K562 (cell line): ENCODE results near the gene AP2A2. TPM values are rescaled to one million over a fixed set of nuclear protein-coding genes. Genes with fewer than 3 reads are reported as not detected.

ENCODE experiments used
- ATAC-seq: fragments of 200-7000 bp; cut with Tn5 transposase; 3 replicates; pipeline ENCODE4 v1.9.1; 2020; ENCODE audit warnings: moderate library complexity
- BruUV-seq: library from RNA; stranded (reverse); fragments of 400-500 nt; replicated peaks from 2 replicates; lab custom pipeline; 2021; lab: Mats Ljungman, UMichigan
- CTCF ChIA-PET: fragments of 300-600 bp; formaldehyde crosslinking; extraction: SDS; loops from one replicate; lab custom pipeline; 2021; ENCODE audit warnings: low intra/inter-chr PET ratio; lab: Yijun Ruan, JAX
- POLR2A ChIA-PET: fragments of 300-600, 350-650 bp; sonication (Branson Sonifier 250); formaldehyde crosslinking; extraction: SDS; loops from one replicate; lab custom pipeline; 2021; ENCODE audit warnings: antibody characterized with exemption, inconsistent platforms; lab: Yijun Ruan, JAX
- DNase-seq, 4 experiments: peaks; one replicate each; pipeline versions ENCODE4 v3.0.0 to v3.0.0-alpha.2; 2011 to 2018; ENCODE audit warnings: low spot score in 3 of 4, mixed read lengths in 3 of 4; ENCODE audit errors: extremely low read depth in 1 of 4
- FAIRE-seq: peaks from 2 replicates; lab custom pipeline; 2011; peaks lifted over from hg19 to GRCh38; lab: Jason Lieb, UNC
- H2AFZ ChIP-seq: 2 replicates; pipeline ENCODE4 v1.6.0; 2011; ENCODE audit warnings: low read depth, low read length, control low read depth, inconsistent platforms
- H3K27ac ChIP-seq: fragments of 200-600 bp; 3 replicates; pipeline ENCODE4 v1.8.0; 2011; ENCODE audit warnings: low read depth, mild to moderate bottlenecking, control low read depth, inconsistent platforms, low read length, moderate library complexity, mixed read lengths; ENCODE audit errors: extremely low read depth
- H3K27me3 ChIP-seq, 2 experiments: fragments of 300-600 bp in 1 of 2; 2 replicates in 1 of 2; 3 replicates in 1 of 2; pipeline versions ENCODE4 v1.6.0 to v1.8.0; 2011; ENCODE audit warnings: inconsistent platforms in 2 of 2, low read length in 2 of 2, mild to moderate bottlenecking in 1 of 2, mixed read lengths in 1 of 2, moderate library complexity in 1 of 2; ENCODE audit not compliant: control insufficient read depth in 2 of 2, insufficient read depth in 2 of 2
- H3K36me3 ChIP-seq: fragments of 300-600 bp; 3 replicates; pipeline ENCODE4 v1.8.0; 2011; ENCODE audit warnings: mild to moderate bottlenecking, low read length, inconsistent platforms; ENCODE audit not compliant: control insufficient read depth, insufficient read depth
- H3K4me1 ChIP-seq, 2 experiments: fragments of 200-600 bp in 1 of 2; replicated peaks in 1 of 2; 2 replicates in 1 of 2; 3 replicates in 1 of 2; pipeline versions ENCODE4 v1.5.1 to v1.8.0; 2011; ENCODE audit warnings: inconsistent platforms in 2 of 2, low read length in 2 of 2, mild to moderate bottlenecking in 1 of 2, mixed read lengths in 1 of 2, moderate library complexity in 1 of 2; ENCODE audit not compliant: control insufficient read depth in 2 of 2, insufficient read depth in 2 of 2
- H3K4me2 ChIP-seq: 2 replicates; pipeline ENCODE4 v1.6.1; 2011; ENCODE audit warnings: low read length, control low read depth, inconsistent platforms, mixed read lengths; ENCODE audit not compliant: insufficient read depth
- H3K4me3 ChIP-seq: fragments of 200-600 bp; sonication (generic), shearing (Covaris generic); 2 replicates; pipeline ENCODE4 v1.5.1; 2016; ENCODE audit warnings: control low read depth, inconsistent platforms
- H3K79me2 ChIP-seq: fragments of 200-600 bp; 3 replicates; pipeline ENCODE4 v1.8.0; 2011; ENCODE audit warnings: low read length, inconsistent platforms; ENCODE audit not compliant: control insufficient read depth, insufficient read depth
- H3K9ac ChIP-seq, 2 experiments: 2 replicates each; pipeline versions ENCODE4 v1.6.0 to v1.6.1; 2011; ENCODE audit warnings: low read depth in 2 of 2, low read length in 2 of 2, control low read depth in 1 of 2, inconsistent platforms in 1 of 2, mild to moderate bottlenecking in 1 of 2, mixed read lengths in 1 of 2; ENCODE audit not compliant: insufficient read depth in 1 of 2
- H3K9me1 ChIP-seq: one replicate; pipeline ENCODE4 v1.6.0; 2011; ENCODE audit warnings: inconsistent platforms, mild to moderate bottlenecking, low read length, moderate library complexity; ENCODE audit not compliant: control insufficient read depth, insufficient read depth
- H3K9me3 ChIP-seq: replicated peaks from 2 replicates; pipeline ENCODE4 v1.5.1; 2011; ENCODE audit warnings: low read depth, low read length, inconsistent platforms; ENCODE audit not compliant: control insufficient read depth, insufficient read depth
- H4K20me1 ChIP-seq: replicated peaks from 2 replicates; pipeline ENCODE4 v1.6.1; 2011; ENCODE audit warnings: low read length, inconsistent platforms, mixed read lengths; ENCODE audit not compliant: control insufficient read depth, insufficient read depth
- CHD1 ChIP-seq: fragments of 200-600 bp; sonication (generic); IDR thresholded peaks from one replicate; pipeline ENCODE4 v1.6.1; 2012; ENCODE audit warnings: mild to moderate bottlenecking, moderate library complexity, low read length, inconsistent platforms
- MTA1 ChIP-seq: fragments of 450-650 bp; IDR thresholded peaks from 2 replicates; pipeline ENCODE4 v1.6.1; 2017; ENCODE audit warnings: borderline replicate concordance
- RFX1 ChIP-seq: fragments of 450-650 bp; IDR thresholded peaks from 2 replicates; pipeline ENCODE4 v1.6.1; 2016; ENCODE audit warnings: mild to moderate bottlenecking, moderate library complexity
- SAFB ChIP-seq: fragments of 200-400 bp; formaldehyde crosslinking; IDR thresholded peaks from 2 replicates; pipeline ENCODE4 v1.6.1; 2017; ENCODE audit warnings: low read depth, low read length, borderline replicate concordance
- SETDB1 ChIP-seq: IDR thresholded peaks from one replicate; pipeline ENCODE4 v1.6.1; 2012; ENCODE audit warnings: low read length, control low read depth, inconsistent platforms
- SIRT6 ChIP-seq: IDR thresholded peaks from one replicate; pipeline ENCODE4 v1.6.1; 2012; ENCODE audit warnings: low read depth, mild to moderate bottlenecking, control low read depth, inconsistent platforms, low read length, moderate library complexity
- SP1 ChIP-seq: sonication (generic); formaldehyde crosslinking; IDR thresholded peaks from 2 replicates; pipeline ENCODE4 v1.8.1; 2022; ENCODE audit warnings: mild to moderate bottlenecking, missing genetic modification reagents
- SP2 ChIP-seq: IDR thresholded peaks from 2 replicates; pipeline ENCODE4 v1.6.1; 2011; ENCODE audit warnings: mild to moderate bottlenecking, low read depth, low read length, moderate library complexity; ENCODE audit not compliant: poor library complexity, severe bottlenecking; ENCODE audit errors: extremely low read depth
- WGBS: fragments of 100-300 bp; shearing (Covaris generic); methylation state at CpG from one replicate; pipeline ENCODE4 v1.1.6; 2016; ENCODE audit warnings: low coverage, mixed read lengths; ENCODE audit not compliant: insufficient coverage; ENCODE audit errors: missing lambda C conversion rate; 5-methylcytosine and 5-hydroxymethylcytosine counted together
- in situ Hi-C: fragments of 300-500 bp; cut with MboI; formaldehyde crosslinking; loops from 4 replicates; pipeline ENCODE4 v1.15.0; 2018; ENCODE audit warnings: inconsistent platforms, mixed read lengths
- intact Hi-C: fragments of 100-400 bp; cut with micrococcal nuclease; formaldehyde crosslinking; loops from 2 replicates; pipeline ENCODE4 v1.14.2; 2022
- polyA plus RNA-seq, 8 experiments: library from polyadenylated mRNA; depleted of rRNA in 4 of 8; stranded (reverse) in 5 of 8; unstranded in 3 of 8; fragments of >200 nt; fragmentation: Nextera tagmentation in 2 of 8; fragmentation: Illumina TruSeq in 1 of 8; extraction: Ambion mirVana in 2 of 8; extraction: Trizol in 1 of 8; gene quantifications; 2 replicates each; pipeline versions ENCODE4 v1.2.1 to v1.2.3, GENCODE V29; 2011 to 2014; ENCODE audit warnings: inconsistent platforms in 1 of 8, missing spikeins in 1 of 8
- total RNA-seq, 7 experiments: library from RNA; depleted of rRNA in 6 of 7; stranded (reverse); fragments of >200 nt in 6 of 7; fragmentation: Illumina TruSeq in 2 of 7; extraction: Trizol in 2 of 7; gene quantifications; 2 replicates each; pipeline versions ENCODE4 v1.2.1 to v1.2.3, GENCODE V29; 2011 to 2021; ENCODE audit warnings: low replicate concordance in 1 of 7
- TF ChIP-seq, protein P1 (sequence below): fragments of 250-450 bp; sonication (Bioruptor Pico); IDR thresholded peaks from 2 replicates; pipeline ENCODE4 v1.5.0; 2021; ENCODE audit warnings: mild to moderate bottlenecking, borderline replicate concordance

Gene AP2A2
- total and polyA plus RNA-seq, 9 of the 15 experiments (the other 6 are each of a cell fraction or from before 2014, with no cell fraction given) = 0.69 to 41.7 (median 15.2) TPM

DNA sequence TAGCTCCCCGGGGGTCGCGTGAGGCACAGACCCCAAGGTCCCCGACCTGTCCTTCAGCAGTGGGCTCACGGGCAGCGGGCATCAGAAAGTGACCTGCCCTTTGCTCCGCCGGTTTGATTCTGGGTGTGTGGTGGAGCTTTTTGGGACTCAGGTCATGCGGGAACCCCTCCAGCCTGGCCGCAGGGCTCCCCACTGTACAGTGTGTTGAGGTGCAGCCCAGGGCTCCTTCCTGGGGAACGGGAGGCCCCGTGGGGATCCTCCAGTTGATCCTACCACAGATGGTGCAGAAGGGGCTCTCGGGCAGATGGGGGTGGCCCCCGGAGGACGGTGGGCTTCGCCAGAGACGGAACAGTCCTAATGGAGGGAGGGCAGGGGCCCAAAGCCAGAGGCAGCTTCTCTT is 86.6 kb downstream of the AP2A2 start:
- BruUV-seq = no TSS peak
- no peak overlapping the region for H3K9ac ChIP-seq
- in situ Hi-C loops = no loop called here
- POLR2A ChIA-PET = interaction anchor here (0.6 kb wide), 1 partner anchor 9 kb away, joined by 3 read pairs; no protein-coding TSS in a partner anchor
- no peak overlapping the region for H3K27ac ChIP-seq
- intact Hi-C loops = no loop called here
- no peaks in the 10 kb centered on the region; the same call in 1 of the 2 replicates for H4K20me1 ChIP-seq
- H3K27me3 ChIP-seq = peaks cover 2 to 8% of the 10 kb centered on the region in 2 experiments; a peak in 3 of 5 replicates
- H3K4me1 ChIP-seq = peaks cover 0 to 23% of the 10 kb centered on the region in 2 experiments; a peak in 1 of 5 replicates
- CTCF ChIA-PET = no interaction called here
- peaks cover 26% of the 10 kb centered on the region; the same call in 2 of the 3 replicates for H3K36me3 ChIP-seq
- H3K9me1 ChIP-seq = peaks cover 7% of the 10 kb centered on the region
- 89% methylated on average over 9 of the region's 17 CpGs for WGBS
- TF ChIP-seq RFX1 (no peak), SETDB1 (no peak), SIRT6 (no peak), SAFB (no peak), MTA1 (no peak), CHD1 (no peak), SP1 (CRISPR knock-in tag) (no peak), SP2 (no peak)
- TF ChIP-seq, protein P1, sequence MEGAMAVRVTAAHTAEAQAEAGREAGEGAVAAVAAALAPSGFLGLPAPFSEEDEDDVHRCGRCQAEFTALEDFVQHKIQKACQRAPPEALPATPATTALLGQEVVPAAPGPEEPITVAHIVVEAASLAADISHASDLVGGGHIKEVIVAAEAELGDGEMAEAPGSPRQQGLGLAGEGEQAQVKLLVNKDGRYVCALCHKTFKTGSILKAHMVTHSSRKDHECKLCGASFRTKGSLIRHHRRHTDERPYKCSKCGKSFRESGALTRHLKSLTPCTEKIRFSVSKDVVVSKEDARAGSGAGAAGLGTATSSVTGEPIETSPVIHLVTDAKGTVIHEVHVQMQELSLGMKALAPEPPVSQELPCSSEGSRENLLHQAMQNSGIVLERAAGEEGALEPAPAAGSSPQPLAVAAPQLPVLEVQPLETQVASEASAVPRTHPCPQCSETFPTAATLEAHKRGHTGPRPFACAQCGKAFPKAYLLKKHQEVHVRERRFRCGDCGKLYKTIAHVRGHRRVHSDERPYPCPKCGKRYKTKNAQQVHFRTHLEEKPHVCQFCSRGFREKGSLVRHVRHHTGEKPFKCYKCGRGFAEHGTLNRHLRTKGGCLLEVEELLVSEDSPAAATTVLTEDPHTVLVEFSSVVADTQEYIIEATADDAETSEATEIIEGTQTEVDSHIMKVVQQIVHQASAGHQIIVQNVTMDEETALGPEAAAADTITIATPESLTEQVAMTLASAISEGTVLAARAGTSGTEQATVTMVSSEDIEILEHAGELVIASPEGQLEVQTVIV (CRISPR knock-in tag) = no peak
- no peak overlapping the region for H3K4me2 ChIP-seq
- H3K9me3 ChIP-seq = no peaks in the 10 kb centered on the region
- no peaks in the 10 kb centered on the region for H3K79me2 ChIP-seq
- ATAC-seq (no peak), FAIRE-seq (no peak), DNase-seq (no peak)
- no peak overlapping the region for H2AFZ ChIP-seq
- H3K4me3 ChIP-seq = no peak overlapping the region
